Body of pancreas (tissue), 4 donors: ENCODE results near the gene LGALS16. TPM values are rescaled to one million over a fixed set of nuclear protein-coding genes. Genes with fewer than 3 reads are reported as not detected.
"Not testable (repeated sequence)": the region's sequence is repeated elsewhere in the genome, so short reads cannot be mapped to it uniquely, and the experiment has no call there.

ENCODE experiments used
- ATAC-seq: fragments of 150-250 bp; one replicate; pipeline ENCODE4 v1.9.1; 2016
- DNase-seq, 4 donors: peaks; one replicate each; pipeline ENCODE4 v3.0.0-alpha.2; 2019
- H3K27ac ChIP-seq, 4 donors: fragments of 200-600 bp; sonication (generic); 1 replicate in 3 of 4; 2 replicates in 1 of 4; pipeline versions ENCODE4 v1.5.1 to v1.6.1; 2016 to 2019; ENCODE audit warnings: mild to moderate bottlenecking in 1 of 4, mixed read lengths in 1 of 4, moderate library complexity in 1 of 4
- H3K27me3 ChIP-seq, 2 donors: fragments of 200-600 bp; sonication (generic); one replicate each; pipeline ENCODE4 v1.6.0; 2016; ENCODE audit warnings: mild to moderate bottlenecking in 1 of 2
- H3K36me3 ChIP-seq, 2 donors: fragments of 200-600 bp; sonication (generic); replicated peaks in 1 of 2; 2 replicates each; pipeline ENCODE4 v1.5.1; 2016; ENCODE audit warnings: low read depth in 2 of 2; ENCODE audit not compliant: insufficient read depth in 1 of 2
- H3K4me1 ChIP-seq: fragments of 200-600 bp; sonication (generic); one replicate; pipeline ENCODE4 v1.6.0; 2016
- H3K4me3 ChIP-seq, 2 donors: fragments of 200-600 bp; sonication (generic); 1 replicate in 1 of 2; 2 replicates in 1 of 2; pipeline ENCODE4 v1.5.1; 2016 to 2019
- H3K9me3 ChIP-seq, 3 donors: fragments of 200-600 bp; sonication (generic); 1 replicate in 2 of 3; 2 replicates in 1 of 3; pipeline ENCODE4 v1.5.1; 2016
- CTCF ChIP-seq, 7 experiments: fragments of 450-650 bp in 4 of 7; fragments of 200-600 bp in 3 of 7; sonication (generic) in 3 of 7; IDR thresholded peaks; one replicate each; pipeline ENCODE4 v1.5.1; 2016 to 2019; ENCODE audit warnings: antibody characterized with exemption in 7 of 7
- POLR2A ChIP-seq, 3 donors: fragments of 450-650 bp; IDR thresholded peaks; one replicate each; pipeline ENCODE4 v1.6.1; 2016; ENCODE audit warnings: antibody characterized with exemption in 3 of 3, mild to moderate bottlenecking in 2 of 3
- WGBS, 2 donors: methylation state at CpG; one replicate each; pipeline ENCODE4 v1.1.5; 2017; 5-methylcytosine and 5-hydroxymethylcytosine counted together
- intact Hi-C: fragments of 100-400 bp; cut with DNase I; formaldehyde crosslinking; loops from one replicate; pipeline ENCODE4 v1.15.1; 2023
- total RNA-seq, 2 donors: library from RNA; depleted of rRNA; stranded (reverse); fragments of >200 nt; gene quantifications; one replicate each; pipeline ENCODE4 v1.1.0, GENCODE V29; 2016

The LGALS16 gene
- total RNA-seq, 2 donors from 2014 or later: not detected

GRCh38 chr19:39672473-39672872 lies 16.8 kb downstream of the LGALS16 start:
- Histone ChIP-seq H3K27me3 (no peaks in the 10 kb centered on the region), H3K4me1 (peaks cover under 1% of the 10 kb centered on the region), H3K27ac (no peak overlapping the region), H3K36me3 (no peaks in the 10 kb centered on the region), H3K4me3 (no peak overlapping the region), H3K9me3 (no peaks in the 10 kb centered on the region)
- no peak for DNase-seq
- no peak for ATAC-seq
- 56 to 57% methylated on average over 5 of the region's 5 CpGs for WGBS, 2 donors
- intact Hi-C loops: loop anchor here (5.0 kb wide), 1 partner anchor 120 kb away; no protein-coding TSS in a partner anchor
- TF ChIP-seq POLR2A (IDR thresholded peaks at IDR 0.05): no peak
- no peak for TF ChIP-seq CTCF (IDR thresholded peaks at IDR 0.05)

DNA sequence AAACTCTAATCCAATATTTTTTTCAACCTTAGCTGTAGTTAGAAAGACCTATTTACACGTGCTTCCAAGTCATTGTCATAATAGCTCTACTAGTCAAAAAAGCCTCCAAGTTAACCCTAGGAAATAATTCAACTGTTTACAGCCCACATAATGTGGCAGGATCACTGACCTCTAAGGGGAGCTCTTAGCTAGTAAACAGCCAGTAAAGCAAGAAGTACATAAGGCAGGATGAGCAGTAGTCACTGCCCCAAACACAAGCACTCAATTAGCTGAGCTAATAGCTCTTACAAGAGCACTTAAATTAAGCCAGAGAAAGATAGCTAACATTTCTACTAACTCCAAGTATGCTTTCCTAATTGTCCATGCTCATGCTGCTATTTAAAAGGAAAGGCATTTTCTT lies 18.1 kb downstream of the LGALS16 start:
- not testable (repeated sequence) for H3K27ac ChIP-seq, ATAC-seq, DNase-seq, H3K4me3 ChIP-seq, H3K36me3 ChIP-seq, H3K27me3 ChIP-seq, H3K9me3 ChIP-seq
- H3K4me1 ChIP-seq: peaks cover 13% of the 10 kb centered on the region
- 0 to 4% methylated on average over 1 of the region's 1 CpG for WGBS, 2 donors
- intact Hi-C loops: loop anchor here (5.0 kb wide), 1 partner anchor 122 kb away; no protein-coding TSS in a partner anchor

GRCh38 chr19:39676004-39676403 lies 20.3 kb downstream of the LGALS16 start:
- Histone ChIP-seq H3K27me3 (no peaks in the 10 kb centered on the region), H3K4me1 (peaks cover 13% of the 10 kb centered on the region), H3K36me3 (no peaks in the 10 kb centered on the region), H3K27ac (no peak overlapping the region), H3K9me3 (no peaks in the 10 kb centered on the region), H3K4me3 (no peak overlapping the region)
- 57 to 63% methylated on average over 3 of the region's 3 CpGs for WGBS, 2 donors
- intact Hi-C loops: no loop called here
- DNase-seq (no peak), ATAC-seq (no peak)
- no peak for TF ChIP-seq CTCF (IDR thresholded peaks at IDR 0.05)
- no peak for TF ChIP-seq POLR2A (IDR thresholded peaks at IDR 0.05)

DNA sequence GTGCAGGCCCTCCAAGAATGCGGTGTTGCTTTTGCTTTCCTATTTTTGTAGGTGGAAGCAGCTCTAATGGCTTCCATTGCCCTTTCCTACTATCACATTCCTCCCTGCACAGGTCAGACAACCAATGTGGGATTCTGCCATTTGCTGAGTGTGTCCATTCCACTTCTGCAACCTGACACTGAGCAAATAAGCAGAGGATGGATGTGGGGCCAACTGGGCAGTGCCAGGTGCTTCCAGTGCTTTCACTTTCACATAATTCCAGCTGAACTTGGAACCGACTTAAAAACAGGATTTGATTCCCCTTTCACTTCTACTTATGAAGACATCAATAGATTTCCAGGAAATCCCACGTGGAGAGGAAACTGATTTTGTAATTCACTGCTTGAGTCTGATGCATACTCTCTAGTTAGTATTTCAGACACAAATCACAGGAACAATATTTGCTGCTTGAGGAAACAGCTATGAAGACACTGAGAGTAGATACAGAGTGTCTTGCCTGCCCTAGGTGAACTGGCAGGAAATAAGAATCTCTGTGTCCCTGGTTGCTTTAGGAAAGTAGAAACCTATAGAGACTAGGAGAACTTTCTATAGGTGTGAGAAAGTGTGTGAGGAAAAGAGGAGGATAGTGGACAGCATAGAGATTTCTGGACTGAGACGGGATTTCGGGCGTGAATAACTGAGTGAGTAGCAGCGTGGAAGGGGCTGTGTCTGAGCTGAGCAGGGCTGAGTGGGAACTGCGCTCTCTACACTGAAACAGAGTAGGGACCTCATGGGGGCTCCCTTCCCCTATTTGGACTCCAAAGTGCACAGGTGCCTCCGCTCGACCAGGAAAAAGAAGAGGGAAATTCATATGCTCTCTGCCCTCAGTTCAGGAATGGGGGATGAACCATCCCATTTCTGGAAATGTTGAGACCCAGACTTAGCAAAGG lies 22.5 kb downstream of the LGALS16 start:
- TF ChIP-seq POLR2A (IDR thresholded peaks at IDR 0.05) (no peak), CTCF (IDR thresholded peaks at IDR 0.05) (no peak)
- Histone ChIP-seq H3K36me3 (no peaks in the 10 kb centered on the region), H3K9me3 (no peaks in the 10 kb centered on the region), H3K27me3 (no peaks in the 10 kb centered on the region), H3K4me1 (peaks cover 13% of the 10 kb centered on the region), H3K4me3 (no peak overlapping the region), H3K27ac (peak overlapping the region in 3 of 4 donors; percentile 28 to 70 (median 61))
- DNase-seq (peak; percentile 69 to 90 (median 80)), ATAC-seq (peak; percentile 97)
- WGBS, 2 donors: 55 to 63% methylated on average over 10 of the region's 10 CpGs
- intact Hi-C loops: no loop called here

DNA sequence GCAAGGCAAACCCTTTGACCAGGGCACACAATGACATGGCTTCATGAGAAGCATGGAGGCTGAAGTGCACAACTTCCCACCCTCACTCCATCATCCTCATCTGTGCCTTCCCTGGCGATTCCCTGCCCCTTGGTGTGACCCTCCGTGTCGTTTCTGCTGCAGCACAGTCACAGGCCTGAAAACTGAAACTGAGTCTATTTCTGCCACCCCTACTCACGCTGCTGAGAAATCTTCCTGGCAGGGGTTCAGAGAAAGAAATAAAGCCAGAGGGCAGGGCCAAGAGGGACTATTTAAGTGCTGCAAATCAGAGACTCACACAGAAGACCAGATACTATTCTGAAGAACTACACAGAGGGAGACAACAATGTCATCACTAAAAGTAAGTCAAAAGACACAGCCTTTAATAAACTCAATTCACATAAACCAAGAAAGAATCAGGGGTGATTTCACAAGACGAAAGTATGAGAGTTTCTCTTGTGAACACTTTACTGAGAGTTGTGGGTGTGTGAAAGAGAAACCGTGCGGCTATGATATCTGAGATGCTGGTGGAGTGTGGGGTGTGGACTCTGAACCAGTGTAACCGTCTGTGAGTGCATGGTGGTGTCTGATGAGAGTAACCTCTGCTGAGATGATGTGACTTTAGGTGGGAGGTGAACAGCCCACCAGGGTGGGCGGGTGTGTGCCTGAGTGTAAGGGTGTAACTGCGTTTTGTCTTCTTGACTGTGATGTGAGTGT lies 23.5 kb downstream of the LGALS16 start:
- 60 to 71% methylated on average over 10 of the region's 10 CpGs for WGBS, 2 donors
- Histone ChIP-seq H3K36me3 (no peaks in the 10 kb centered on the region), H3K27me3 (no peaks in the 10 kb centered on the region), H3K9me3 (no peaks in the 10 kb centered on the region), H3K4me1 (peaks cover 13% of the 10 kb centered on the region), H3K27ac (no peak overlapping the region), H3K4me3 (no peak overlapping the region)
- intact Hi-C loops: no loop called here
- ATAC-seq (no peak), DNase-seq (no peak)
- TF ChIP-seq POLR2A (IDR thresholded peaks at IDR 0.05) (no peak), CTCF (IDR thresholded peaks at IDR 0.05) (no peak)
